ENCODE measurements around the gene TTC13. TPM values are rescaled to one million over a fixed set of nuclear protein-coding genes. Genes with fewer than 3 reads are reported as not detected.

TTC13 gene
- total RNA-seq, 2 experiments from 2014 or later: 13.4 to 15.5 TPM

- ChIA-PET CTCF (no interaction called here), POLR2A (no interaction called here)
- intact Hi-C loops (cut with micrococcal nuclease): no loop called here
- Mint-ChIP-seq H3K36me3 (ENCODE audit: low read depth) (peaks cover 14% of the 10 kb centered on the region), H3K4me1 (ENCODE audit: low read depth) (peaks cover 5% of the 10 kb centered on the region), H3K9me3 (no peaks in the 10 kb centered on the region), H3K4me3 (no peak overlapping the region), H3K27ac (no peak overlapping the region), H3K27me3 (no peaks in the 10 kb centered on the region)
- TF ChIP-seq CTCF (IDR thresholded peaks at IDR 0.05): no peak
- ATAC-seq (no peak), DNase-seq (no peak)
Measured at GRCh38 chr1:230909974-230910754, 68.5 kb downstream of the TTC13 start.

GRCh38 chr1:230907472-230908205 lies 71.0 kb downstream of the TTC13 start:
- Mint-ChIP-seq H3K4me3 (no peak overlapping the region), H3K4me1 (ENCODE audit: low read depth) (no peaks in the 10 kb centered on the region), H3K9me3 (no peaks in the 10 kb centered on the region), H3K27me3 (no peaks in the 10 kb centered on the region), H3K27ac (no peak overlapping the region), H3K36me3 (ENCODE audit: low read depth) (peaks cover 17% of the 10 kb centered on the region)
- intact Hi-C loops (cut with micrococcal nuclease): no loop called here
- no peak for ATAC-seq
- CTCF ChIA-PET: interaction anchor here (1.0 to 1.5 kb wide), 2 partner anchors 10 to 12 kb away, joined by 3 to 4 read pairs; no protein-coding TSS in a partner anchor
- TF ChIP-seq CTCF (IDR thresholded peaks at IDR 0.05): no peak
- DNase-seq: no peak
- POLR2A ChIA-PET: no interaction called here

- ChIA-PET CTCF (interaction anchor here (0.7 to 1.5 kb wide), 2 partner anchors 12 to 18 kb away, joined by 3 to 4 read pairs; no protein-coding TSS in a partner anchor), POLR2A (no interaction called here)
- no peak for TF ChIP-seq CTCF (IDR thresholded peaks at IDR 0.05)
- Mint-ChIP-seq H3K27ac (no peak overlapping the region), H3K4me1 (ENCODE audit: low read depth) (no peaks in the 10 kb centered on the region), H3K4me3 (no peak overlapping the region), H3K36me3 (ENCODE audit: low read depth) (peaks cover 17% of the 10 kb centered on the region), H3K27me3 (no peaks in the 10 kb centered on the region), H3K9me3 (no peaks in the 10 kb centered on the region)
- ATAC-seq (no peak), DNase-seq (no peak)
- intact Hi-C loops (cut with micrococcal nuclease): no loop called here
Measured at GRCh38 chr1:230906226-230906625, 72.4 kb downstream of the TTC13 start.

GRCh38 chr1:230905733-230906132 lies 72.9 kb downstream of the TTC13 start:
- Mint-ChIP-seq H3K4me1 (ENCODE audit: low read depth) (no peaks in the 10 kb centered on the region), H3K9me3 (no peaks in the 10 kb centered on the region), H3K4me3 (no peak overlapping the region), H3K36me3 (ENCODE audit: low read depth) (peaks cover 17% of the 10 kb centered on the region), H3K27ac (no peak overlapping the region), H3K27me3 (no peaks in the 10 kb centered on the region)
- no peak for TF ChIP-seq CTCF (IDR thresholded peaks at IDR 0.05)
- ChIA-PET CTCF (interaction anchor here (0.7 kb wide), 1 partner anchor 11 kb away, joined by 3 read pairs; no protein-coding TSS in a partner anchor), POLR2A (no interaction called here)
- no peak for ATAC-seq
- no peak for DNase-seq
- intact Hi-C loops (cut with micrococcal nuclease): no loop called here
